Stomach (tissue), 4 donors: Measurements from ENCODE around the gene KDELR3.

ENCODE experiments used
- EP300 ChIP-seq: sonication (generic); formaldehyde crosslinking; IDR thresholded peaks from one replicate; pipeline ENCODE4 v1.6.1; 2017; ENCODE audit warnings: antibody characterized with exemption
- POLR2A ChIP-seq, 4 donors: fragments of 450-650 bp; IDR thresholded peaks; one replicate each; pipeline ENCODE4 v1.6.1; 2016; ENCODE audit warnings: antibody characterized with exemption in 4 of 4, control low read depth in 2 of 4, mild to moderate bottlenecking in 1 of 4, moderate library complexity in 1 of 4
- POLR2AphosphoS5 ChIP-seq, 3 donors: sonication (generic); formaldehyde crosslinking; IDR thresholded peaks; one replicate each; pipeline ENCODE4 v1.6.1; 2016; ENCODE audit warnings: antibody characterized with exemption in 3 of 3
- TF ChIP-seq, protein P1 (sequence below), 7 experiments: fragments of 450-650 bp in 4 of 7; fragments of 200-600 bp in 3 of 7; sonication (generic) in 3 of 7; IDR thresholded peaks; one replicate each; pipeline ENCODE4 v1.5.1; 2016 to 2019; ENCODE audit warnings: antibody characterized with exemption in 7 of 7, control low read depth in 2 of 7, mild to moderate bottlenecking in 1 of 7

GRCh38 chr22:38494939-38495338, 27.0 kb downstream of the KDELR3 start:
- TF ChIP-seq, protein P1, sequence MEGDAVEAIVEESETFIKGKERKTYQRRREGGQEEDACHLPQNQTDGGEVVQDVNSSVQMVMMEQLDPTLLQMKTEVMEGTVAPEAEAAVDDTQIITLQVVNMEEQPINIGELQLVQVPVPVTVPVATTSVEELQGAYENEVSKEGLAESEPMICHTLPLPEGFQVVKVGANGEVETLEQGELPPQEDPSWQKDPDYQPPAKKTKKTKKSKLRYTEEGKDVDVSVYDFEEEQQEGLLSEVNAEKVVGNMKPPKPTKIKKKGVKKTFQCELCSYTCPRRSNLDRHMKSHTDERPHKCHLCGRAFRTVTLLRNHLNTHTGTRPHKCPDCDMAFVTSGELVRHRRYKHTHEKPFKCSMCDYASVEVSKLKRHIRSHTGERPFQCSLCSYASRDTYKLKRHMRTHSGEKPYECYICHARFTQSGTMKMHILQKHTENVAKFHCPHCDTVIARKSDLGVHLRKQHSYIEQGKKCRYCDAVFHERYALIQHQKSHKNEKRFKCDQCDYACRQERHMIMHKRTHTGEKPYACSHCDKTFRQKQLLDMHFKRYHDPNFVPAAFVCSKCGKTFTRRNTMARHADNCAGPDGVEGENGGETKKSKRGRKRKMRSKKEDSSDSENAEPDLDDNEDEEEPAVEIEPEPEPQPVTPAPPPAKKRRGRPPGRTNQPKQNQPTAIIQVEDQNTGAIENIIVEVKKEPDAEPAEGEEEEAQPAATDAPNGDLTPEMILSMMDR (IDR thresholded peaks at IDR 0.05) = no peak
- no peak for TF ChIP-seq EP300
- no peak for TF ChIP-seq POLR2A (IDR thresholded peaks at IDR 0.05)
- no peak for TF ChIP-seq POLR2AphosphoS5 (IDR thresholded peaks at IDR 0.05)
